ACHN (cell line): ENCODE results near the gene PARVG.

Experiments
- DNase-seq: peaks from one replicate; pipeline ENCODE4 v3.0.0-alpha.2; 2015
- in situ Hi-C: cut with HindIII; loops from 2 replicates; pipeline ENCODE4 v1.10.0; 2017; ENCODE audit warnings: low sequenced_read_pairs, low pct_ligation_motif_present, low pct_unique_long_range_greater_than_20kb

PARVG gene

GRCh38 chr22:44180706-44181032 is at the start of gene PARVG:
TSS of gene PARVG (plus strand) at chr22:44180925. CDS start at chr22:44183330, 2,405 bp downstream.
- DNase-seq: no peak
- in situ Hi-C loops: no loop called here

GRCh38 chr22:44131412-44131811 is 49.3 kb upstream of the PARVG start:
- in situ Hi-C loops: no loop called here
- no peak for DNase-seq

- in situ Hi-C loops: no loop called here
- DNase-seq: no peak
Measured at GRCh38 chr22:44131989-44132685, 48.6 kb upstream of the PARVG start.

GRCh38 chr22:44132724-44133123 is 48.0 kb upstream of the PARVG start:
- in situ Hi-C loops: no loop called here
- no peak for DNase-seq

GRCh38 chr22:44133161-44133560 is 47.6 kb upstream of the PARVG start:
- in situ Hi-C loops: no loop called here

GRCh38 chr22:44133901-44134571 is 46.7 kb upstream of the PARVG start:
- in situ Hi-C loops: no loop called here
- DNase-seq: no peak

More at GRCh38 chr22:44133161-44133560, 47.6 kb upstream of the PARVG start:
- no peak for DNase-seq

GRCh38 chr22:44136112-44136511 is 44.6 kb upstream of the PARVG start:
- DNase-seq: no peak
- in situ Hi-C loops: no loop called here

- in situ Hi-C loops: no loop called here
Measured at GRCh38 chr22:44136786-44137185, 43.9 kb upstream of the PARVG start.

GRCh38 chr22:44137415-44137814 is 43.3 kb upstream of the PARVG start:
- in situ Hi-C loops: no loop called here
- DNase-seq: no peak

More at GRCh38 chr22:44136786-44137185, 43.9 kb upstream of the PARVG start:
- DNase-seq: no peak

GRCh38 chr22:44139773-44140172 is 41.0 kb upstream of the PARVG start:
- no peak for DNase-seq
- in situ Hi-C loops: no loop called here

- in situ Hi-C loops: no loop called here
- no peak for DNase-seq
Measured at GRCh38 chr22:44142421-44143104, 38.2 kb upstream of the PARVG start.

- in situ Hi-C loops: no loop called here
- no peak for DNase-seq
Measured at GRCh38 chr22:44143105-44143474, 37.6 kb upstream of the PARVG start.

- in situ Hi-C loops: no loop called here
- DNase-seq: no peak
Measured at GRCh38 chr22:44143579-44143978, 37.1 kb upstream of the PARVG start.

- in situ Hi-C loops: no loop called here
- no peak for DNase-seq
Measured at GRCh38 chr22:44144046-44144569, 36.6 kb upstream of the PARVG start.

GRCh38 chr22:44145544-44145943 is 35.2 kb upstream of the PARVG start:
- in situ Hi-C loops: no loop called here
- DNase-seq: no peak

- in situ Hi-C loops: no loop called here
- no peak for DNase-seq
Measured at GRCh38 chr22:44146088-44146861, 34.5 kb upstream of the PARVG start.

GRCh38 chr22:44147008-44147645 is 33.6 kb upstream of the PARVG start:
- in situ Hi-C loops: no loop called here
- no peak for DNase-seq

- peak; percentile 6 for DNase-seq
- in situ Hi-C loops: no loop called here
Measured at GRCh38 chr22:44147821-44148574, 32.7 kb upstream of the PARVG start.
